Liver (tissue), 9 donors: ENCODE measurements around the gene GPC3. TPM values are rescaled to one million over a fixed set of nuclear protein-coding genes. Genes with fewer than 3 reads are reported as not detected.

Experiments used
- DNase-seq: peaks from one replicate; pipeline ENCODE4 v3.0.0-alpha.2; 2017; ENCODE audit warnings: low spot score
- H3K27ac ChIP-seq, 2 donors: one replicate each; pipeline ENCODE4 v1.7.0; 2013; ENCODE audit warnings: inconsistent platforms in 2 of 2, low read length in 2 of 2, control low read depth in 1 of 2, low read depth in 1 of 2, mild to moderate bottlenecking in 1 of 2
- H3K27me3 ChIP-seq, 4 donors: one replicate each; pipeline versions ENCODE4 v1.6.1 to v1.7.0; 2013; ENCODE audit warnings: low read length in 3 of 4, inconsistent platforms in 1 of 4, mild to moderate bottlenecking in 1 of 4, moderate library complexity in 1 of 4; ENCODE audit not compliant: control insufficient read depth in 4 of 4, insufficient read depth in 4 of 4
- H3K36me3 ChIP-seq, 4 donors: one replicate each; pipeline versions ENCODE4 v1.6.1 to v1.7.0; 2013; ENCODE audit warnings: low read length in 3 of 4, mild to moderate bottlenecking in 3 of 4, low read depth in 1 of 4, moderate library complexity in 1 of 4; ENCODE audit not compliant: control insufficient read depth in 4 of 4, insufficient read depth in 3 of 4
- H3K4me1 ChIP-seq, 4 donors: one replicate each; pipeline versions ENCODE4 v1.6.1 to v1.7.0; 2013; ENCODE audit warnings: low read length in 3 of 4, mild to moderate bottlenecking in 3 of 4, moderate library complexity in 1 of 4; ENCODE audit not compliant: control insufficient read depth in 4 of 4, insufficient read depth in 4 of 4
- H3K4me3 ChIP-seq, 3 donors: one replicate each; pipeline versions ENCODE4 v1.6.1 to v1.7.0; 2013; ENCODE audit warnings: low read length in 3 of 3, control low read depth in 1 of 3, low read depth in 1 of 3, mild to moderate bottlenecking in 1 of 3
- H3K9ac ChIP-seq, 2 donors: one replicate each; pipeline ENCODE4 v1.7.0; 2013; ENCODE audit warnings: low read length in 2 of 2, mild to moderate bottlenecking in 2 of 2, moderate library complexity in 2 of 2, control low read depth in 1 of 2, low read depth in 1 of 2
- H3K9me3 ChIP-seq, 4 donors: one replicate each; pipeline versions ENCODE4 v1.6.1 to v1.7.0; 2013; ENCODE audit warnings: low read length in 3 of 4; ENCODE audit not compliant: control insufficient read depth in 4 of 4
- EGR1 ChIP-seq, 2 donors: IDR thresholded peaks; 2 replicates each; pipeline ENCODE4 v1.6.1; 2016 to 2018; ENCODE audit warnings: antibody characterized with exemption in 2 of 2, low read depth in 2 of 2
- FOXA1 ChIP-seq: IDR thresholded peaks from 2 replicates; pipeline ENCODE4 v1.6.1; 2016; ENCODE audit warnings: antibody characterized with exemption
- FOXA2 ChIP-seq: IDR thresholded peaks from 2 replicates; pipeline ENCODE4 v1.6.1; 2016; ENCODE audit warnings: antibody characterized with exemption
- GABPA ChIP-seq, 2 donors: IDR thresholded peaks in 1 of 2; conservative IDR thresholded peaks in 1 of 2; 2 replicates each; pipeline ENCODE4 v1.6.1; 2016; ENCODE audit warnings: antibody characterized with exemption in 2 of 2, mild to moderate bottlenecking in 1 of 2, moderate library complexity in 1 of 2
- HNF4A ChIP-seq, 2 donors: conservative IDR thresholded peaks; 2 replicates each; pipeline ENCODE4 v1.6.1; 2016; ENCODE audit warnings: antibody characterized with exemption in 2 of 2, mild to moderate bottlenecking in 2 of 2
- HNF4G ChIP-seq: IDR thresholded peaks from 2 replicates; pipeline ENCODE4 v1.6.1; 2016; ENCODE audit warnings: antibody characterized with exemption
- JUND ChIP-seq, 2 donors: IDR thresholded peaks; 2 replicates each; pipeline ENCODE4 v1.6.1; 2016; ENCODE audit warnings: antibody characterized with exemption in 2 of 2
- REST ChIP-seq: IDR thresholded peaks from 2 replicates; pipeline ENCODE4 v1.6.1; 2016; ENCODE audit warnings: antibody characterized with exemption, mild to moderate bottlenecking
- RXRA ChIP-seq, 2 donors: IDR thresholded peaks; 2 replicates each; pipeline ENCODE4 v1.6.1; 2017 to 2018; ENCODE audit warnings: antibody characterized with exemption in 2 of 2, mild to moderate bottlenecking in 1 of 2
- SP1 ChIP-seq: IDR thresholded peaks from 2 replicates; pipeline ENCODE4 v1.6.1; 2018; ENCODE audit warnings: antibody characterized with exemption, mild to moderate bottlenecking
- TAF1 ChIP-seq: conservative IDR thresholded peaks from 2 replicates; pipeline ENCODE4 v1.6.1; 2016; ENCODE audit warnings: antibody characterized with exemption, mild to moderate bottlenecking
- YY1 ChIP-seq: IDR thresholded peaks from 2 replicates; pipeline ENCODE4 v1.6.1; 2016; ENCODE audit warnings: antibody characterized with exemption, mild to moderate bottlenecking
- ZBTB33 ChIP-seq: IDR thresholded peaks from 2 replicates; pipeline ENCODE4 v1.6.1; 2016; ENCODE audit warnings: antibody characterized with exemption
- WGBS: extraction: QIAGEN DNeasy Blood & Tissue Kit; methylation state at CpG from one replicate; pipeline ENCODE4 v1.1.7; 2013; 5-methylcytosine and 5-hydroxymethylcytosine counted together
- polyA plus RNA-seq, 2 donors: library from polyadenylated mRNA; stranded (reverse) in 1 of 2; unstranded in 1 of 2; fragments of 200-250 nt in 1 of 2; fragments of >200 nt in 1 of 2; fragmentation: Nextera tagmentation in 1 of 2; extraction: Ambion mirVana in 1 of 2; gene quantifications; one replicate each; pipeline versions ENCODE4 v1.2.1 to v1.2.3, GENCODE V29; 2013 to 2015
- total RNA-seq, 2 donors: library from RNA; depleted of rRNA; stranded (reverse); fragments of >200 nt; gene quantifications; one replicate each; pipeline ENCODE4 v1.2.3, GENCODE V29; 2014
- donor health status: healthy.
- donor health status: healthy.
- donor health status: healthy.
- donor health status: healthy.
- donor health status: healthy.

GPC3 gene
- total and polyA plus RNA-seq, 4 donors = 0.40 to 1,133 (median 1.5) TPM

- H3K4me1 ChIP-seq = no peaks in the 10 kb centered on the region
- no peak overlapping the region for H3K27ac ChIP-seq
- peaks cover 0 to 6% (median 0%) of the 10 kb centered on the region in 4 donors for H3K9me3 ChIP-seq
- H3K27me3 ChIP-seq = peaks cover 0 to 3% (median 0%) of the 10 kb centered on the region in 4 donors
- WGBS = 94% methylated on average over 1 of the region's 1 CpG
- TF ChIP-seq ZBTB33 = no peak
- H3K4me3 ChIP-seq = no peak overlapping the region
- no peaks in the 10 kb centered on the region for H3K36me3 ChIP-seq
- H3K9ac ChIP-seq = no peak overlapping the region
- no peak for DNase-seq
Measured at GRCh38 chrX:133610056-133610455, 375.3 kb downstream of the GPC3 start.

GRCh38 chrX:133609166-133609565, 376.2 kb downstream of the GPC3 start:
- Histone ChIP-seq H3K9me3 (peaks cover 0 to 3% (median 0%) of the 10 kb centered on the region in 4 donors), H3K9ac (no peak overlapping the region), H3K27ac (no peak overlapping the region), H3K4me3 (no peak overlapping the region), H3K36me3 (no peaks in the 10 kb centered on the region), H3K4me1 (no peaks in the 10 kb centered on the region), H3K27me3 (peaks cover 0 to 3% (median 0%) of the 10 kb centered on the region in 4 donors)
- no peak for TF ChIP-seq FOXA2
- TF ChIP-seq RXRA (IDR thresholded peaks at IDR 0.05) = no peak
- TF ChIP-seq GABPA (IDR thresholded peaks at IDR 0.05 in 1 of 2, conservative IDR thresholded peaks at IDR 0.05 in 1 of 2) = no peak
- no peak for TF ChIP-seq ZBTB33
- TF ChIP-seq TAF1 = no peak
- 84% methylated on average over 4 of the region's 4 CpGs for WGBS
- DNase-seq = no peak

GRCh38 chrX:133608406-133608805, 377.0 kb downstream of the GPC3 start:
- H3K9me3 ChIP-seq = no peaks in the 10 kb centered on the region
- H3K9ac ChIP-seq = no peak overlapping the region
- WGBS = 80% methylated on average over 2 of the region's 2 CpGs
- no peak overlapping the region for H3K27ac ChIP-seq
- no peak for TF ChIP-seq GABPA (IDR thresholded peaks at IDR 0.05 in 1 of 2, conservative IDR thresholded peaks at IDR 0.05 in 1 of 2)
- no peak for TF ChIP-seq FOXA1
- no peak for TF ChIP-seq JUND (IDR thresholded peaks at IDR 0.05)
- TF ChIP-seq REST = no peak
- no peak for TF ChIP-seq ZBTB33
- TF ChIP-seq SP1 = no peak
- TF ChIP-seq EGR1 (IDR thresholded peaks at IDR 0.05; ENCODE audit: low read depth in 2 of 2) = no peak
- no peak for TF ChIP-seq RXRA (IDR thresholded peaks at IDR 0.05)
- no peak for TF ChIP-seq TAF1
- TF ChIP-seq YY1 = no peak
- TF ChIP-seq HNF4G = no peak
- TF ChIP-seq HNF4A (conservative IDR thresholded peaks at IDR 0.05) = no peak
- no peak for DNase-seq
- no peaks in the 10 kb centered on the region for H3K36me3 ChIP-seq
- peaks cover 0 to 3% (median 0%) of the 10 kb centered on the region in 4 donors for H3K27me3 ChIP-seq
- no peak overlapping the region for H3K4me3 ChIP-seq
- H3K4me1 ChIP-seq = no peaks in the 10 kb centered on the region
